Heart right ventricle (tissue), 16 donors: Measurements from ENCODE around the gene HDDC3. TPM values are rescaled to one million over a fixed set of nuclear protein-coding genes. Genes with fewer than 3 reads are reported as not detected.

Experiments used
- ATAC-seq, 8 donors: fragments of 200-7000 bp; cut with Tn5 transposase; one replicate each; pipeline ENCODE4 v1.9.1; 2020; ENCODE audit warnings: mild to moderate bottlenecking in 8 of 8, moderate library complexity in 8 of 8, moderate number of reproducible peaks in 1 of 8
- DNase-seq, 2 donors: peaks; one replicate each; pipeline ENCODE4 v3.0.0-alpha.2; 2020
- H3K27ac ChIP-seq, 10 donors: fragments of 200-600 bp; sonication (generic) in 2 of 10; one replicate each; pipeline versions ENCODE4 v1.5.0 to v1.8.0; 2020 to 2022; ENCODE audit warnings: mild to moderate bottlenecking in 3 of 10
- H3K27me3 ChIP-seq, 7 donors: fragments of 200-600 bp; one replicate each; pipeline ENCODE4 v1.8.0; 2021 to 2022; ENCODE audit warnings: mild to moderate bottlenecking in 2 of 7
- H3K36me3 ChIP-seq, 9 donors: fragments of 200-600 bp; sonication (generic) in 1 of 9; one replicate each; pipeline versions ENCODE4 v1.5.0 to v1.8.0; 2020 to 2022; ENCODE audit warnings: mild to moderate bottlenecking in 2 of 9
- H3K4me1 ChIP-seq, 9 donors: fragments of 200-600 bp; sonication (generic) in 1 of 9; one replicate each; pipeline versions ENCODE4 v1.5.0 to v1.8.0; 2020 to 2022; ENCODE audit warnings: mild to moderate bottlenecking in 4 of 9
- H3K4me3 ChIP-seq, 10 donors: fragments of 200-600 bp; sonication (generic) in 2 of 10; one replicate each; pipeline versions ENCODE4 v1.5.0 to v1.8.0; 2020 to 2022; ENCODE audit warnings: mild to moderate bottlenecking in 7 of 10, moderate library complexity in 2 of 10
- H3K9me3 ChIP-seq, 11 donors: fragments of 200-600 bp in 10 of 11; sonication (generic) in 2 of 11; one replicate each; pipeline versions ENCODE4 v1.5.0 to v1.8.0; 2013 to 2022; ENCODE audit warnings: mild to moderate bottlenecking in 2 of 11, control low read depth in 1 of 11, moderate library complexity in 1 of 11
- WGBS, 2 donors: extraction: QIAGEN DNeasy Blood & Tissue Kit; methylation state at CpG; one replicate each; pipeline ENCODE4 v1.1.7; 2013; ENCODE audit warnings: inconsistent platforms in 1 of 2; 5-methylcytosine and 5-hydroxymethylcytosine counted together
- intact Hi-C, 10 donors: fragments of 100-400 bp; cut with DNase I; formaldehyde crosslinking; loops; one replicate each; pipeline versions ENCODE4 v1.11.1 to v1.14.2; 2022
- polyA plus RNA-seq, 2 donors: library from polyadenylated mRNA; stranded (reverse); fragments of 200-250 nt; gene quantifications; one replicate each; pipeline ENCODE4 v1.2.3, GENCODE V29; 2013
- total RNA-seq, 10 donors: library from RNA; stranded (reverse); fragmentation: NEBNext Ultra II Directional in 3 of 10; extraction: Animal tissue kit (Norgen Biotek cat#: 25700) in 3 of 10; gene quantifications; one replicate each; pipeline versions ENCODE4 v1.2.1 to v1.2.4, GENCODE V29; 2021 to 2023
- TF ChIP-seq, protein P1 (sequence below), 9 donors: fragments of 200-600 bp; sonication (generic) in 2 of 9; IDR thresholded peaks; one replicate each; pipeline versions ENCODE4 v1.5.0 to v1.8.0; 2021 to 2022; ENCODE audit warnings: antibody characterized with exemption in 9 of 9, mild to moderate bottlenecking in 5 of 9, moderate library complexity in 1 of 9
- donor health status: Arrhythmogenic right ventricular cardiomyopathy.
- donor health status: ischemic (EF 13 %, LVEDD 7.1; RV severe dilation, severe dysfunction).
- donor health status: healthy with polysubstance abuse.
- donor health status: DM: no; HTN: yes; CAD: no.
- donor health status: DM: no; HTN: no; CAD: no.
- donor health status: ischemic (EF 25% LVEDD 6.9; RV normal size, moderate dysfunction).
- donor health status: ischemic (EF 25% LVEDD 5.7; RV mildly dilated, moderate dysfunction).
- donor health status: healthy.
- donor health status: DM: yes; HTN: yes; CAD: no.
- donor health status: Ischemic cardiomyopathy.
- donor health status: ischemic (EF 35%, LVEDD 5.7; RV mildly dilated, moderate dysfunction).
- donor health status: nonischemic (EF 11% LVEDD 7.7; RV severe dilation, severe dysfunction).
- donor health status: DM: yes; HTN: yes; CAD: no.
- donor health status: PGD.
- donor health status: ischemic (EF 29% LVEDD 5.4; RV normal size, mild dysfunction).
- donor health status: nonischemic (EF 23%, LVEDD 6.1; RV moderate dilation, normal function).

The HDDC3 gene
- total and polyA plus RNA-seq, 12 donors, result 10.7 to 18.2 (median 14.7) TPM

DNA sequence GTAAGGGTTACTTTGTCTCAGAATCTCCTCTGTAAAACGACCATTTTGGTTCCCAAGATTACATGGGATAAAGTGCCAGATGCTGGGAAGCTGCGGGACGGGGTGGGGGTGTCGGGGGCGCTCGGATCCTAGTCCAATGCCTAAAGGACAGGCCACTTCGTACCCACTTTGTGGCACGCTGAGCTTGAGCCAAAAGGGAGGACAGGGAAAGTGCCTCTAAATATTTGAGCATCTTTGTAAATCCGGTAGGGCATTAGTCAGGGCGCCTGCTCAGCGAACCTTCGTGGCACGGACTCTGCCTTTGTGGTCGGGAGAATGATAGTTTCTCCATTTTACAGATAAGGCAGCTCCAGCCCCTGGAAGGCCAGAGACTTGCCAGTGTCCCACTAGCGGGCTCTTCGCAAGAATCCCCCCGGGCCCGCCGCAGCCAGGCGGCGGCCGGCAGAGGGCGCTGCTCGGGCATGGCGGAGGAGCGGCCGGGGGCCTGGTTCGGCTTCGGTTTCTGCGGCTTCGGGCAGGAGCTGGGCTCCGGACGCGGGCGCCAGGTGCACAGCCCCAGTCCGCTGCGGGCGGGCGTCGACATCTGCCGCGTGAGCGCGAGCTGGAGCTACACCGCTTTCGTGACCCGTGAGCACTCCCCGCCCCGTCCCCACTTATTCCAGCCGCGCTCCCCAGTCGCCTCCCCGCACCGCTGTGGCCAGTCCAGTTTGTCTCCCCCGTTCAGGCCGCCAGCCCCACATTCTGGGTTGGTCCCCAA lies 24.1 kb upstream of the HDDC3 start:
- DNase-seq, result peak; percentile 78 to 80
- WGBS, 2 donors, result 5 to 8% methylated on average over 55 to 56 of the region's 56 CpGs
- H3K36me3 ChIP-seq, result peaks cover 0 to 45% (median 19%) of the 10 kb centered on the region in 9 donors
- peak overlapping the region in 9 of 10 donors; percentile 36 to 77 (median 58) for H3K27ac ChIP-seq
- H3K27me3 ChIP-seq, result no peaks in the 10 kb centered on the region
- intact Hi-C loops, result loop anchor here (1.0 to 10.0 kb wide), 15 partner anchors 36 to 316 kb away; partner anchors contain the start of genes PRC1 (in 2 of the 10) and VPS33B (in 1 of the 10)
- no peaks in the 10 kb centered on the region for H3K9me3 ChIP-seq
- TF ChIP-seq, protein P1, sequence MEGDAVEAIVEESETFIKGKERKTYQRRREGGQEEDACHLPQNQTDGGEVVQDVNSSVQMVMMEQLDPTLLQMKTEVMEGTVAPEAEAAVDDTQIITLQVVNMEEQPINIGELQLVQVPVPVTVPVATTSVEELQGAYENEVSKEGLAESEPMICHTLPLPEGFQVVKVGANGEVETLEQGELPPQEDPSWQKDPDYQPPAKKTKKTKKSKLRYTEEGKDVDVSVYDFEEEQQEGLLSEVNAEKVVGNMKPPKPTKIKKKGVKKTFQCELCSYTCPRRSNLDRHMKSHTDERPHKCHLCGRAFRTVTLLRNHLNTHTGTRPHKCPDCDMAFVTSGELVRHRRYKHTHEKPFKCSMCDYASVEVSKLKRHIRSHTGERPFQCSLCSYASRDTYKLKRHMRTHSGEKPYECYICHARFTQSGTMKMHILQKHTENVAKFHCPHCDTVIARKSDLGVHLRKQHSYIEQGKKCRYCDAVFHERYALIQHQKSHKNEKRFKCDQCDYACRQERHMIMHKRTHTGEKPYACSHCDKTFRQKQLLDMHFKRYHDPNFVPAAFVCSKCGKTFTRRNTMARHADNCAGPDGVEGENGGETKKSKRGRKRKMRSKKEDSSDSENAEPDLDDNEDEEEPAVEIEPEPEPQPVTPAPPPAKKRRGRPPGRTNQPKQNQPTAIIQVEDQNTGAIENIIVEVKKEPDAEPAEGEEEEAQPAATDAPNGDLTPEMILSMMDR (IDR thresholded peaks at IDR 0.05), result peak; percentile 87 to 97 (median 95)
- H3K4me3 ChIP-seq, result peak overlapping the region; percentile 43 to 84 (median 75)
- ATAC-seq, result peak; percentile 11 to 43 (median 28)
- peaks cover 0 to 56% (median 32%) of the 10 kb centered on the region in 9 donors for H3K4me1 ChIP-seq

DNA sequence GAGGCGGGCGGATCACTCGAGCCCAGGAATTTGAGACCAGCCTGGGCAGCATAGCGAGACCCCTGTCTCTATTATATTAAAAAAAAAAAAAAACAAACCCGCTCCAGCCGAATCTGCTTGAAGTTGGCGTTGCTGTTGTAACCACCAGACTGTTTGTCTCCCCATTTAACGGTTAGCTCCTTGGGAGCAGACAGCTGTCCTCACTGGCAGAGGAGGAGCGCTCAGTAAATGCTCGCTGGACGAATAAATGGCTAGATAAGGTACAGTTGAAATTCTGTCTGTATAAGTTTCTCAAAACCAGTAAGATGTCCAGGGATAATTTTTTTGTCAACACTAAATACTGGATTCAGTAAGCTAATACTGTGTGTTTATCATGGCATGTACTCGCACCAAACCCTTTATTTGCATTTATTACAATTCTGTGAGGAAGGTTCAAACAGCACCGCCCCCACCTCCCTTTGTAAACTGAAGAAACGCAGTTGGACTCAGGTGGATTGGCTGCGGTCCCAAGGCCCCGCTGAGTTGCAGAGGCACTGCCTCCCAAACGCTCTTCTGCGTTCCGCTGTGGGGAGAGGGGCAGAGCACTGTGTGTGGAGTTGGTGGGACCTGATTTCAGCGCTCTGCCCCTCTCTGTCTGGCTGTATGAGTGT lies 23.4 kb upstream of the HDDC3 start:
- Histone ChIP-seq H3K36me3 (peaks cover 0 to 45% (median 25%) of the 10 kb centered on the region in 9 donors), H3K27me3 (no peaks in the 10 kb centered on the region), H3K4me1 (peaks cover 0 to 50% (median 31%) of the 10 kb centered on the region in 9 donors), H3K9me3 (no peaks in the 10 kb centered on the region), H3K27ac (peak overlapping the region in 1 of 10 donors; percentile 95), H3K4me3 (peak overlapping the region in 8 of 10 donors; percentile 66 to 96 (median 82))
- ATAC-seq (no peak), DNase-seq (no peak)
- TF ChIP-seq, protein P1 (IDR thresholded peaks at IDR 0.05), result no peak
- 69 to 73% methylated on average over 20 of the region's 20 CpGs for WGBS, 2 donors
- intact Hi-C loops, result loop anchor here (1.0 to 10.0 kb wide), 15 partner anchors 37 to 317 kb away; partner anchors contain the start of genes PRC1 (in 2 of the 10) and VPS33B (in 1 of the 10)

DNA sequence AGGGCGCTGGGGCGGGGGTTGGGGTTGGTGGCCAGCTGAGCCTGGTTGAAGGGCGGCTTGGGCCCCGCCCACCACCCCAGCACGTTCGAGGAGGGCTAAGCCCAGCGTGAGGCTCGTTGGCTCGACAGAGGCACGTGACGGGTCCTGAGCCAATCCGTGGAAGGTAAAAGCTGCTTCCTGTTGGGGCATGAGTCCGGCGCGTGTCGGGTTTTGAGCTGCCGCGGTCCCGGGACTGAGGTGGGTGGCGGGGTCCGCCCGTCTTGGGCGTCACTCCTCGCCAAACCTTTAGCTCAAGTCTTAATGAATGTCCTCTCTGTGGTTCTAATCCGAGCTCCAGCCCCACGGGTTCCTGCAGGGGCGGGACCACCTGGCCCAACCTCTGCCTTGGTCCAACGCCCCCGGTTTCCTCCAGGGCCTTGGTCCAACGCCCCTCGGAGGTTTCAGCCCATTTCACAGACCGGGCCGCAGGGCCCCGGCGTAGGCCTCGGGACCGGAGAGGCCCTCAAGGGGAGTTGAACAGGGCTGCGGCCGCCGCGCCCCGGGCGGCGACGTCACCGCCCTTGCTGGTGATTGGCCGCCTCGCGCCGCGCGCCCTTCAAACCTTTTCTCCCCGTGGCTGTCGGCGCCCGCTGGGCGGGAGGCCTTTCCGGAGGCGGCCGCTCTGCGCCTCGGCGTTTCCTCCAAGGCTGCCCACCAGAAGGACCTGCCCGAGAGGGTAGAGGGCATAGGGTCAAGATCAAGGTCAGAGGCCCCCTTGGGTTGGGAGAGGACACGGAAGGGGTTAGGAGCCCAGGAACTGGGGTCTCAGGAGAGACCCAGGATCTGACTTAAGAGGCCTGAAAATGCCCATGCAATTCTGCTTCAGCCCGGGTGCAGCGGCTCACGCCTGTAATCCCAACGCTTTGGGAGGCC lies 22.6 kb upstream of the HDDC3 start, which contains the start of gene RCCD1:
RCCD1 (plus strand) TSS at position 173 of the 912 bp plus-strand sequence. CDS start 1,851 bp downstream, outside the sequence.
- peak within 1 kb of the TSS; percentile 44 to 96 (median 80) for H3K4me3 ChIP-seq
- H3K36me3 ChIP-seq, result peaks cover 0 to 45% (median 32%) of the 10 kb centered on the region in 9 donors
- 2% methylated on average over 68 to 69 of the region's 69 CpGs for WGBS, 2 donors
- ATAC-seq (peak; percentile 89 to 97 (median 96)), DNase-seq (peak; percentile 93 to 95)
- no peaks in the 10 kb centered on the region for H3K9me3 ChIP-seq
- TF ChIP-seq, protein P1 (IDR thresholded peaks at IDR 0.05), result no peak
- intact Hi-C loops, result loop anchor here (5.0 to 10.0 kb wide), 10 partner anchors 37 to 317 kb away; partner anchors contain the start of genes PRC1 (in 2 of the 10) and VPS33B (in 1 of the 10)
- no peaks in the 10 kb centered on the region for H3K27me3 ChIP-seq
- peak within 1 kb of the TSS; percentile 15 to 97 (median 88) for H3K27ac ChIP-seq
- peaks cover 0 to 43% (median 28%) of the 10 kb centered on the region in 9 donors for H3K4me1 ChIP-seq
